ENCODE measurements around the gene TRMT44.

- no peak for TF ChIP-seq CTCF (IDR thresholded peaks at IDR 0.05; ENCODE audit: borderline replicate concordance, extremely low read depth, low read length, poor library complexity, severe bottlenecking)
- no peak for TF ChIP-seq EZH2 (IDR thresholded peaks at IDR 0.05; ENCODE audit: borderline replicate concordance, low read depth, low read length, severe bottlenecking)
Measured at GRCh38 chr4:8497762-8498161, 57.2 kb downstream of the TRMT44 start.
